H1 (cell line): Measurements from ENCODE around the gene RFX2. TPM values are rescaled to one million over a fixed set of nuclear protein-coding genes. Genes with fewer than 3 reads are reported as not detected.
"Not testable (repeated sequence)": the region's sequence is repeated elsewhere in the genome, so short reads cannot be mapped to it uniquely, and the experiment has no call there.

Experiments used
- CTCF ChIA-PET: fragments of 300-600 bp; sonication (Branson Sonifier 250); formaldehyde crosslinking; loops from one replicate; lab custom pipeline; 2021; ENCODE audit not compliant: partially characterized antibody; lab: Charles Lee
- POLR2A ChIA-PET: fragments of 300-600 bp; sonication (Branson Sonifier 250); formaldehyde crosslinking; loops from one replicate; lab custom pipeline; 2021; ENCODE audit warnings: inconsistent platforms; ENCODE audit not compliant: partially characterized antibody; lab: Charles Lee
- DNase-seq, 2 experiments: peaks; one replicate each; pipeline versions ENCODE4 v3.0.0 to v3.0.0-alpha.2; 2010 to 2022; ENCODE audit warnings: low spot score in 2 of 2, low read depth in 1 of 2, mixed read lengths in 1 of 2
- FAIRE-seq: peaks from 2 replicates; lab custom pipeline; 2011; peaks lifted over from hg19 to GRCh38; lab: Jason Lieb, UNC
- H2AFZ ChIP-seq: 2 replicates; pipeline ENCODE4 v1.8.1; 2012; ENCODE audit warnings: low read length, inconsistent platforms
- H2AK5ac ChIP-seq: 2 replicates; pipeline ENCODE4 v1.6.1; 2013; ENCODE audit warnings: low read depth, low read length
- H2BK120ac ChIP-seq: replicated peaks from 2 replicates; pipeline ENCODE3; 2013; ENCODE audit warnings: low read depth, low read length, inconsistent platforms
- H2BK12ac ChIP-seq: 2 replicates; pipeline ENCODE4 v1.6.1; 2013; ENCODE audit warnings: low read depth, low read length
- H2BK15ac ChIP-seq: 2 replicates; pipeline ENCODE4 v1.6.1; 2013; ENCODE audit warnings: low read length
- H2BK20ac ChIP-seq: 2 replicates; pipeline ENCODE4 v1.6.1; 2013; ENCODE audit warnings: low read length
- H2BK5ac ChIP-seq: 2 replicates; pipeline ENCODE4 v1.6.1; 2013; ENCODE audit warnings: low read depth, low read length
- H3K14ac ChIP-seq: 2 replicates; pipeline ENCODE4 v1.6.1; 2013; ENCODE audit warnings: inconsistent platforms; ENCODE audit not compliant: insufficient read length
- H3K18ac ChIP-seq: 2 replicates; pipeline ENCODE4 v1.6.1; 2013; ENCODE audit warnings: low read length; ENCODE audit errors: extremely low read depth
- H3K23ac ChIP-seq: 2 replicates; pipeline ENCODE4 v1.6.1; 2013; ENCODE audit warnings: inconsistent platforms; ENCODE audit not compliant: insufficient read length
- H3K23me2 ChIP-seq: 2 replicates; pipeline ENCODE4 v1.6.1; 2013; ENCODE audit warnings: low read depth, low read length
- H3K27ac ChIP-seq: 2 replicates; pipeline ENCODE4 v1.6.1; 2011; ENCODE audit warnings: low read depth, low read length, inconsistent platforms
- H3K27me3 ChIP-seq, 4 experiments: replicated peaks in 1 of 4; 1 replicate in 1 of 4; 2 replicates in 3 of 4; pipeline versions ENCODE4 v1.6.1 to v1.8.1; 2011 to 2013; ENCODE audit warnings: low read length in 3 of 4, mild to moderate bottlenecking in 3 of 4, inconsistent platforms in 2 of 4, mixed read lengths in 2 of 4, moderate library complexity in 1 of 4; ENCODE audit not compliant: control insufficient read depth in 3 of 4, insufficient read depth in 3 of 4; ENCODE audit errors: extremely low read depth in 1 of 4
- H3K36me3 ChIP-seq, 4 experiments: 2 replicates each; pipeline versions ENCODE4 v1.6.1 to v1.8.1; 2011 to 2013; ENCODE audit warnings: mild to moderate bottlenecking in 4 of 4, low read length in 3 of 4, moderate library complexity in 2 of 4, control low read depth in 1 of 4, inconsistent platforms in 1 of 4; ENCODE audit not compliant: insufficient read depth in 4 of 4, control insufficient read depth in 2 of 4
- H3K4ac ChIP-seq: replicated peaks from 2 replicates; pipeline ENCODE3; 2013; ENCODE audit warnings: low read length, low read depth, mixed read lengths, inconsistent platforms; ENCODE audit not compliant: insufficient read length
- H3K4me1 ChIP-seq, 4 experiments: replicated peaks in 1 of 4; 1 replicate in 1 of 4; 2 replicates in 3 of 4; pipeline versions ENCODE4 v1.6.1 to v1.8.1; 2011 to 2013; ENCODE audit warnings: low read length in 3 of 4, inconsistent platforms in 2 of 4, mixed read lengths in 1 of 4; ENCODE audit not compliant: insufficient read depth in 4 of 4, control insufficient read depth in 3 of 4
- H3K4me2 ChIP-seq, 2 experiments: 2 replicates each; pipeline versions ENCODE4 v1.6.1 to v1.8.1; 2011 to 2013; ENCODE audit warnings: low read depth in 2 of 2, low read length in 2 of 2, control low read depth in 1 of 2, inconsistent platforms in 1 of 2, mild to moderate bottlenecking in 1 of 2; ENCODE audit not compliant: insufficient read depth in 1 of 2
- H3K4me3 ChIP-seq, 4 experiments: fragments of 200-600, 300-600 bp in 1 of 4; sonication (generic), shearing (Covaris generic), sonication (Bioruptor Twin) in 1 of 4; 2 replicates each; pipeline versions ENCODE4 v1.5.1 to v1.8.1; 2011 to 2016; ENCODE audit warnings: low read length in 4 of 4, low read depth in 3 of 4, control low read depth in 2 of 4, inconsistent platforms in 2 of 4, mild to moderate bottlenecking in 2 of 4, mixed read lengths in 1 of 4, moderate library complexity in 1 of 4; ENCODE audit not compliant: insufficient read depth in 2 of 4; ENCODE audit errors: extremely low read depth in 1 of 4
- H3K56ac ChIP-seq: replicated peaks from 2 replicates; pipeline ENCODE3; 2013; ENCODE audit warnings: low read depth, mild to moderate bottlenecking, mixed read lengths, low read length, inconsistent platforms; ENCODE audit not compliant: insufficient read length
- H3K79me1 ChIP-seq: 2 replicates; pipeline ENCODE4 v1.6.1; 2013; ENCODE audit warnings: low read depth, low read length, control low read depth
- H3K79me2 ChIP-seq, 2 experiments: 2 replicates each; pipeline versions ENCODE4 v1.6.1 to v1.8.1; 2012 to 2013; ENCODE audit warnings: low read length in 2 of 2, mild to moderate bottlenecking in 2 of 2, inconsistent platforms in 1 of 2; ENCODE audit not compliant: insufficient read depth in 2 of 2, control insufficient read depth in 1 of 2
- H3K9ac ChIP-seq, 4 experiments: replicated peaks in 1 of 4; 1 replicate in 1 of 4; 2 replicates in 3 of 4; pipeline versions ENCODE4 v1.6.1 to v1.8.1; 2011 to 2013; ENCODE audit warnings: low read depth in 3 of 4, low read length in 3 of 4, control low read depth in 2 of 4, mild to moderate bottlenecking in 2 of 4, moderate library complexity in 2 of 4, inconsistent platforms in 1 of 4; ENCODE audit errors: extremely low read depth in 1 of 4
- H3K9me3 ChIP-seq, 2 experiments: 2 replicates each; pipeline versions ENCODE4 v1.6.1 to v1.8.1; 2012 to 2013; ENCODE audit warnings: mild to moderate bottlenecking in 2 of 2, moderate library complexity in 2 of 2, control low read depth in 1 of 2, inconsistent platforms in 1 of 2, low read depth in 1 of 2, low read length in 1 of 2, mixed read lengths in 1 of 2; ENCODE audit not compliant: insufficient read depth in 2 of 2
- H4K20me1 ChIP-seq, 2 experiments: replicated peaks in 1 of 2; 2 replicates each; pipeline versions ENCODE3 to v1.8.1; 2011 to 2013; ENCODE audit warnings: inconsistent platforms in 2 of 2, low read length in 2 of 2, mild to moderate bottlenecking in 1 of 2; ENCODE audit not compliant: insufficient read depth in 2 of 2, control insufficient read depth in 1 of 2
- H4K5ac ChIP-seq: 2 replicates; pipeline ENCODE4 v1.6.1; 2013; ENCODE audit warnings: low read length, low read depth, mixed read lengths, inconsistent platforms; ENCODE audit not compliant: insufficient read length
- H4K8ac ChIP-seq: 2 replicates; pipeline ENCODE4 v1.8.0; 2013; ENCODE audit warnings: mild to moderate bottlenecking, moderate library complexity, low read length, inconsistent platforms; ENCODE audit not compliant: insufficient read depth; ENCODE audit errors: extremely low read depth
- H4K91ac ChIP-seq: replicated peaks from 2 replicates; pipeline ENCODE3; 2013; ENCODE audit warnings: low read length, mixed read lengths, inconsistent platforms; ENCODE audit not compliant: insufficient read length
- WGBS, 2 experiments: shearing (Covaris generic) in 1 of 2; methylation state at CpG; one replicate each; pipeline versions ENCODE4 v1.1.6 to v1.1.7; 2013 to 2015; ENCODE audit warnings: low lambda C conversion rate in 2 of 2, mixed read lengths in 2 of 2, inconsistent platforms in 1 of 2, low coverage in 1 of 2, missing lambda C conversion rate in 1 of 2; ENCODE audit not compliant: insufficient replicate concordance in 2 of 2, insufficient coverage in 1 of 2, insufficient read length in 1 of 2; ENCODE audit errors: extremely low coverage in 1 of 2, missing lambda C conversion rate in 1 of 2; 5-methylcytosine and 5-hydroxymethylcytosine counted together
- polyA plus RNA-seq, 7 experiments: library from polyadenylated mRNA; depleted of rRNA in 3 of 7; stranded (reverse) in 5 of 7; unstranded in 2 of 7; fragments of >200 nt in 5 of 7; fragments of 200-250 nt in 2 of 7; gene quantifications; 1 replicate in 5 of 7; 2 replicates in 1 of 7; 4 replicates in 1 of 7; pipeline versions ENCODE4 v1.2.1 to v1.2.3, GENCODE V29; 2011 to 2013; ENCODE audit warnings: missing spikeins in 2 of 7, mixed read lengths in 2 of 7
- total RNA-seq: library from RNA; stranded (reverse); fragmentation: NEBNext Ultra II Directional; extraction: Animal tissue kit (Norgen Biotek cat#: 25700); gene quantifications from 2 replicates; pipeline ENCODE4 v1.2.1, GENCODE V29; 2021

Gene RFX2
- total and polyA plus RNA-seq, 2 of the 8 experiments (the other 6 are each of a cell fraction or from before 2014, with no cell fraction given) = 4.8 to 5.3 TPM

GRCh38 chr19:6024756-6025155 lies 85.5 kb downstream of the RFX2 start:
- not testable (repeated sequence) for H2BK12ac ChIP-seq, H2AFZ ChIP-seq, H3K4ac ChIP-seq, H2AK5ac ChIP-seq, H3K14ac ChIP-seq, H3K79me2 ChIP-seq, H4K5ac ChIP-seq, H3K23ac ChIP-seq, H2BK15ac ChIP-seq, H4K91ac ChIP-seq, H2BK120ac ChIP-seq, H3K79me1 ChIP-seq, FAIRE-seq, H3K9me3 ChIP-seq, H3K4me2 ChIP-seq, H4K20me1 ChIP-seq, H2BK20ac ChIP-seq, H3K9ac ChIP-seq, H3K23me2 ChIP-seq, DNase-seq, H3K18ac ChIP-seq, H3K4me1 ChIP-seq, H3K4me3 ChIP-seq, H3K36me3 ChIP-seq, H3K56ac ChIP-seq, H3K27ac ChIP-seq, H3K27me3 ChIP-seq, H4K8ac ChIP-seq, H2BK5ac ChIP-seq
- ChIA-PET CTCF (interaction anchor here (0.9 to 1.8 kb wide), 2 partner anchors 36 to 101 kb away, joined by 3 to 5 read pairs; no protein-coding TSS in a partner anchor), POLR2A (interaction anchor here (0.7 kb wide), 1 partner anchor 46 kb away, joined by 3 read pairs; the partner anchor contains the start of gene RANBP3)
- 96% methylated on average over 20 of the region's 27 CpGs; no CpG with 5 or more reads in 1 of the 2 experiments for WGBS, 2 experiments
